ENCODE data around the gene SLC17A2. TPM values are rescaled to one million over a fixed set of nuclear protein-coding genes. Genes with fewer than 3 reads are reported as not detected.

SLC17A2 gene
- total and polyA plus RNA-seq, 12 donors: not detected

- H3K9me3 ChIP-seq (replicated peaks in 1 of 3): no peaks in the 10 kb centered on the region
- H3K27me3 ChIP-seq: peaks cover 6% of the 10 kb centered on the region
- no peak for DNase-seq
- no peaks in the 10 kb centered on the region for H3K4me1 ChIP-seq (replicated peaks in 1 of 2)
- H3K36me3 ChIP-seq (replicated peaks in 1 of 2): no peaks in the 10 kb centered on the region
- TF ChIP-seq CTCF (IDR thresholded peaks at IDR 0.05) (no peak), POLR2A (IDR thresholded peaks at IDR 0.05) (no peak)
- no peak overlapping the region for H3K4me3 ChIP-seq
- intact Hi-C loops (cut with DNase I): no loop called here
- WGBS, 4 donors: 50 to 64% (median 57%) methylated on average over 1 of the region's 1 CpG
- H3K27ac ChIP-seq: no peak overlapping the region
Observed at GRCh38 chr6:25907475-25908014, 22.9 kb downstream of the SLC17A2 start.

GRCh38 chr6:25903467-25904099, 26.9 kb downstream of the SLC17A2 start:
- TF ChIP-seq CTCF (IDR thresholded peaks at IDR 0.05): no peak
- TF ChIP-seq POLR2A (IDR thresholded peaks at IDR 0.05): no peak
- DNase-seq: no peak
- H3K9me3 ChIP-seq (replicated peaks in 1 of 3): no peaks in the 10 kb centered on the region
- intact Hi-C loops (cut with DNase I): no loop called here
- peaks cover 6% of the 10 kb centered on the region for H3K27me3 ChIP-seq
- 84 to 96% (median 91%) methylated on average over 4 of the region's 4 CpGs for WGBS, 4 donors
- H3K36me3 ChIP-seq (replicated peaks in 1 of 2): no peaks in the 10 kb centered on the region
- H3K27ac ChIP-seq: no peak overlapping the region
- H3K4me1 ChIP-seq (replicated peaks in 1 of 2): no peaks in the 10 kb centered on the region
- no peak overlapping the region for H3K4me3 ChIP-seq

- TF ChIP-seq CTCF (IDR thresholded peaks at IDR 0.05): no peak
- TF ChIP-seq POLR2A (IDR thresholded peaks at IDR 0.05): no peak
- no peak overlapping the region for H3K4me3 ChIP-seq
- DNase-seq: no peak
- no peaks in the 10 kb centered on the region for H3K36me3 ChIP-seq (replicated peaks in 1 of 2)
- WGBS, 4 donors: 88 to 100% (median 97%) methylated on average over 1 of the region's 1 CpG
- no peaks in the 10 kb centered on the region for H3K9me3 ChIP-seq (replicated peaks in 1 of 3)
- intact Hi-C loops (cut with DNase I): no loop called here
- H3K4me1 ChIP-seq (replicated peaks in 1 of 2): no peaks in the 10 kb centered on the region
- H3K27me3 ChIP-seq: peaks cover 6% of the 10 kb centered on the region
- no peak overlapping the region for H3K27ac ChIP-seq
Observed at GRCh38 chr6:25902071-25902470, 28.4 kb downstream of the SLC17A2 start.

- Histone ChIP-seq H3K27me3 (peaks cover 6% of the 10 kb centered on the region), H3K9me3 (replicated peaks in 1 of 3) (no peaks in the 10 kb centered on the region), H3K4me3 (no peak overlapping the region), H3K36me3 (replicated peaks in 1 of 2) (no peaks in the 10 kb centered on the region), H3K27ac (no peak overlapping the region), H3K4me1 (replicated peaks in 1 of 2) (no peaks in the 10 kb centered on the region)
- intact Hi-C loops (cut with DNase I): no loop called here
- no peak for TF ChIP-seq POLR2A (IDR thresholded peaks at IDR 0.05)
- TF ChIP-seq CTCF (IDR thresholded peaks at IDR 0.05): no peak
- no peak for DNase-seq
- 59 to 79% (median 75%) methylated on average over 1 of the region's 1 CpG for WGBS, 4 donors
Observed at GRCh38 chr6:25900843-25901242, 29.6 kb downstream of the SLC17A2 start.
